HG03565 (cell line): ENCODE results near the gene TCTN3.
"Not testable (repeated sequence)": the region's sequence is repeated elsewhere in the genome, so short reads cannot be mapped to it uniquely, and the experiment has no call there.

ENCODE experiments used
- ATAC-seq: cut with Tn5 transposase; IDR thresholded peaks from one replicate; pipeline ENCODE4 v1.9.1; 2021; ENCODE audit warnings: mild to moderate bottlenecking, moderate library complexity; ENCODE audit not compliant: unreplicated experiment

The TCTN3 gene

DNA sequence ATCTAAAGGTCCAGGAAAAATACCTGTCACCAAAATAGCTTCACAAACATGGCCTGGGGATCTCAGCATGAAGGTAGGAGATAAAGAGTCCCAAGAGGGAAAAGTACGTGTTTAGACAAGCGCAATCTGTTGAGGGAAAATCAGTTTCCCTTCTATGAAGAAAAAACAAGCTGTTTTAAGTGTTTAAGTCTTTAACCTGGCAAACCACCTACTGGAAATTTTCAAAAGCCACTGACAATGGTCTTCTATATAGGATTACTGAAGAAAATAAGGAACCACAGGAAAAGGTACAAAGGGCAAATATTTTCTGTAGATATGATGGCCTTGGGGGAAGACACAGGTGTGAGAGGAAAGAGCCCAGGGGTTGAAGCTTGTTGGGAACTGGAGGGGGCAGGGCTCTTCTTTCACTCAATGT lies 58.4 kb downstream of the TCTN3 start:
- no peak for ATAC-seq

DNA sequence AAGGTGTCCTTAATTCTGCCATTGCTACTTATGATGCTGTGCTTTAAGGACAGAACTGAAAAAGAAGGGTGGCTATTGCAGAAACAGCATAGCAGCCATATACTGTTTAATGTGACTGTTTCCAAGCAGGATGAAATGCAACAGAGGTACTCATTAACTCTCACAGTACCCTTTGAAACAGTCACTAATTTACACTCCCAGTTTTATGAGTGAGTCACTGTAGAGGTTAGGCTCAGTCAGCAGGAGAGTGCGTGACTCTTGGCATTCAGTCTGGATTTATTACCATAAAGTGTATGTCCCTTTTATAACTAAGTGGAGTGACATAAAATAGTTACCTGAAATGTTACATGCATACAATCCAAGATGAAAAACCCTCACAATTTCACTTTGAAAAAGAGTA lies 64.9 kb downstream of the TCTN3 start:
- no peak for ATAC-seq

DNA sequence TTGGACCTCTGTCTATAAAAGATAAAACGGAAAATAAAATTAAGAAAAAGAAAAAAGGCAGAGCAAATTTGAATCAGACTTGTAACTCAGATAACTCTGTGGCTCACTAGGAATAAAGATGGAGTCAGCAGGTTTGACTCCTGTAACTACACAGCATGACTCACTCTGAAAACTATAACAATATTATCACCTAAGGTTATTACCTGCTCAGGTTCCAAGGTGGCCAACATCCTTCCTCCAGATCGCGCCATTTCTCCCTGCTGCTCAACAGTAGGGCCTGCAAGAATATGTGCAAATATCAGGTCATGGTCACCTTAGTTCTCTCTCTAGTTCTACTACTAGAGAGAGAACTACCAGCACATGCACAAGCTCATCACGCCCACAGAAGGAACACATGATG lies 67.2 kb downstream of the TCTN3 start:
- no peak for ATAC-seq

DNA sequence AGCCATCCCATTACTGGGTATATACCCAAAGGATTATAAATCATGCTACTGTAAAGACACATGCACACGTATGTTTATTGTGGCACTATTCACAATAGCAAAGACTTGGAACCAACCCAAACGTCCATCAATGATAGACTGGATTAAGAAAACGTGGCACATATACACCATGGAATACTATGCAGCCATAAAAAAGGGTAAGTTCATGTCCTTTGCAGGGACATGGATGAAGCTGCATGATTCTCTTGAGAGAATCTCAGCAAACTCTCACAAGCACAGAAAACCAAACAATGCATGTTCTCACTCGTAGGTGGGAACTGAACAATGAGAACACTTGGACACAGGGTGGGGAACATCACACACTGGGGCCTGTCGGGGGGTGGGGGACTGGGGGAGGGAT lies 73.3 kb downstream of the TCTN3 start:
- ATAC-seq = not testable (repeated sequence)

DNA sequence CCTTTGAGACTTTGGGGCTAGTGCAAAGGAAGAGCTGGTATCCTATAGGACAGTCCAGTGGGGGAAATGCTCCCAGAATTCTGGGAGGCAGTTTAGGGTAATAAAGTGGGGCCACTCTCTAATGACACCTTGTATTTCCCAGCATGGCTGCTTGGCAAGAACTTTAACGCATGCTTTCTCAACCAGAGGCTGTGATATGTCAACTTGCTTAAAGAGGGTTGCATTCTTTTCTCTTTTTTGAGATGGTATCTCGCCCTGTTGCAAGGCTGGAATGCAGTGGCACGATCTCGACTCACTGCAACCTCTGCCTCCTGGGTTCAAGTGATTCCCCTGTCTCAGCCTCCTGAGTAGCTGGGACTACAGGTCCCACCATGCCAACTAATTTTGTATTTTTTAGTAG lies 75.6 kb downstream of the TCTN3 start:
- no peak for ATAC-seq

DNA sequence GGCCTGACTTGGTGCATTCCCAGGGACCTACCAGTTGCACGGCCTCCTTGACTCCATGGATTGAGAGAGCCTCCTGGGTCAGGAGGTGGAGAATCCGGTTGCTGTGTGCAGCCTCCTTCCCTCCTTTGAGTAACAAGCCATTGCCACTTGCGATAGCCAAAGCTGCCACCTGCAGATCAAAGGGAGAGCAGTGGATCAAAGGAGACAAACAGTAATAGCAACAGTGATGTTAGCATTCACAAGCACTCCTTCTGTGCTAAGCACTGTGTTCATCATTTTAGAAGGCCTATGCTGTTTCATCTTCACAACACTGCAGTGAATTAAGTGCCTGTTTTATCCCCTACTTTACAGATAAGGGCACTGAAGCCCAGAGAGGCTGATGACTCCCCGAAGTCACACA lies 77.3 kb downstream of the TCTN3 start:
- ATAC-seq = no peak
